Parathyroid adenoma (tissue), 2 donors: ENCODE results near the gene ATF6.

Experiments used
- H2AFZ ChIP-seq: fragments of 300-600 bp; sonication (generic); one replicate; pipeline ENCODE4 v1.7.0; 2017; ENCODE audit warnings: antibody characterized with exemption, mild to moderate bottlenecking
- H3K27ac ChIP-seq: fragments of 300-600 bp; sonication (generic); one replicate; pipeline ENCODE4 v1.7.0; 2017
- H3K27me3 ChIP-seq: fragments of 300-600 bp; sonication (generic); one replicate; pipeline ENCODE4 v1.7.0; 2017; ENCODE audit warnings: low read length; ENCODE audit not compliant: control insufficient read depth, insufficient read depth
- H3K36me3 ChIP-seq: fragments of 300-600 bp; sonication (generic); one replicate; pipeline ENCODE4 v1.7.0; 2017; ENCODE audit warnings: low read length; ENCODE audit not compliant: control insufficient read depth, insufficient read depth
- H3K4me1 ChIP-seq: fragments of 300-600 bp; sonication (generic); one replicate; pipeline ENCODE4 v1.7.0; 2017; ENCODE audit warnings: control low read depth
- H3K4me2 ChIP-seq: fragments of 300-600 bp; sonication (generic); one replicate; pipeline ENCODE4 v1.7.0; 2017; ENCODE audit warnings: low read length
- H3K4me3 ChIP-seq: fragments of 300-600 bp; sonication (generic); one replicate; pipeline ENCODE4 v1.7.0; 2017; ENCODE audit warnings: low read depth, low read length
- H3K79me2 ChIP-seq: fragments of 300-600 bp; sonication (generic); one replicate; pipeline ENCODE4 v1.7.0; 2017; ENCODE audit warnings: control low read depth
- H3K9ac ChIP-seq: fragments of 300-600 bp; sonication (generic); one replicate; pipeline ENCODE4 v1.7.0; 2017; ENCODE audit warnings: mild to moderate bottlenecking
- H3K9me3 ChIP-seq: fragments of 300-600 bp; sonication (generic); one replicate; pipeline ENCODE4 v1.7.0; 2017; ENCODE audit warnings: low read length; ENCODE audit not compliant: control insufficient read depth
- TF ChIP-seq, protein P1 (sequence below): fragments of 300-600 bp; sonication (generic); IDR thresholded peaks from one replicate; pipeline ENCODE4 v1.7.0; 2017; ENCODE audit warnings: antibody characterized with exemption, mild to moderate bottlenecking
- donor health status: primary hyperparathyroidism.

The ATF6 gene

DNA sequence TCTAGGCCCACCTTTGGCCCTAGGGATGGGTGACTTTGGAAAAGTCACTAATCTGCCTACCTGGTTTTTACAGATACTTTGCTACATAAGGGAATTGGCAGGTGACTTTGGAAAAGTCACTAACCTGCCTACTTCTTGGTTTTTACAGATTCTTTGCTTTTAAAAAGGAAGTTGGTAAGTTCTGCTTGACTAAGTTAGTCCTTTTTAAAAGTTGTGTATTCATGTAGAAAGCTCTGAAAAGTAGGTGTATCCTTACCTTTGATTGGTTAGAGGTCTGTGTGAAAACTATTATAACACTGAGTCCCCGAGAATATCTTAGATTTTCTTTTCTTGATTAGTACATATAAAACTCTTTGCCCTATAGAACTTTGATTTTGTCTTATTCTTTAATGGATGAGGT lies 12.4 kb downstream of the ATF6 start:
- Histone ChIP-seq H3K79me2 (no peaks in the 10 kb centered on the region), H3K4me1 (no peaks in the 10 kb centered on the region), H3K27me3 (no peaks in the 10 kb centered on the region), H3K9ac (no peak overlapping the region), H3K4me2 (no peak overlapping the region), H3K36me3 (no peaks in the 10 kb centered on the region), H2AFZ (no peak overlapping the region), H3K4me3 (no peak overlapping the region), H3K9me3 (no peaks in the 10 kb centered on the region), H3K27ac (no peak overlapping the region)
- TF ChIP-seq, protein P1, sequence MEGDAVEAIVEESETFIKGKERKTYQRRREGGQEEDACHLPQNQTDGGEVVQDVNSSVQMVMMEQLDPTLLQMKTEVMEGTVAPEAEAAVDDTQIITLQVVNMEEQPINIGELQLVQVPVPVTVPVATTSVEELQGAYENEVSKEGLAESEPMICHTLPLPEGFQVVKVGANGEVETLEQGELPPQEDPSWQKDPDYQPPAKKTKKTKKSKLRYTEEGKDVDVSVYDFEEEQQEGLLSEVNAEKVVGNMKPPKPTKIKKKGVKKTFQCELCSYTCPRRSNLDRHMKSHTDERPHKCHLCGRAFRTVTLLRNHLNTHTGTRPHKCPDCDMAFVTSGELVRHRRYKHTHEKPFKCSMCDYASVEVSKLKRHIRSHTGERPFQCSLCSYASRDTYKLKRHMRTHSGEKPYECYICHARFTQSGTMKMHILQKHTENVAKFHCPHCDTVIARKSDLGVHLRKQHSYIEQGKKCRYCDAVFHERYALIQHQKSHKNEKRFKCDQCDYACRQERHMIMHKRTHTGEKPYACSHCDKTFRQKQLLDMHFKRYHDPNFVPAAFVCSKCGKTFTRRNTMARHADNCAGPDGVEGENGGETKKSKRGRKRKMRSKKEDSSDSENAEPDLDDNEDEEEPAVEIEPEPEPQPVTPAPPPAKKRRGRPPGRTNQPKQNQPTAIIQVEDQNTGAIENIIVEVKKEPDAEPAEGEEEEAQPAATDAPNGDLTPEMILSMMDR: no peak

GRCh38 chr1:161779393-161779792 lies 13.3 kb downstream of the ATF6 start:
- Histone ChIP-seq H3K4me2 (no peak overlapping the region), H3K79me2 (no peaks in the 10 kb centered on the region), H2AFZ (no peak overlapping the region), H3K4me1 (no peaks in the 10 kb centered on the region), H3K9ac (no peak overlapping the region), H3K36me3 (no peaks in the 10 kb centered on the region), H3K27ac (no peak overlapping the region), H3K9me3 (no peaks in the 10 kb centered on the region), H3K27me3 (no peaks in the 10 kb centered on the region), H3K4me3 (no peak overlapping the region)
- TF ChIP-seq, protein P1: no peak

DNA sequence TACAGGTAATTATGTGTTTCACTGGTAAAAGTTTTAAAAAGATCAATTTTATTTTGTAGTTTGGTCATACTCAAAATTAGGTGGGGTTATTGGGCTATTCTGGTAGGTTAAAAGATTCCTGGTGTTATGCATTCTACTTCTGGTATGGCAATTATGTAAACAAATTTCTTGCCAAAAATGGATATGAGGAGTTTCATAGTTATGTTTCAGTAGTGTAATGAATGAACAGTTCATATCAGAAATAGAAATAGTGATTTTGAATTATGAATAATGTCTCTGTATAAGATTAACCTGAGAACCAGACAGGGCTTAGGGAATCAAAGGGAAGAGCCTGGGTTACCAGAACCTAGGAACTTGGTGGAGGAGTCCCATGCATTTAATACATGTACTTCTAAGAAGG lies 15.9 kb downstream of the ATF6 start:
- Histone ChIP-seq H3K36me3 (no peaks in the 10 kb centered on the region), H3K4me1 (no peaks in the 10 kb centered on the region), H3K27me3 (no peaks in the 10 kb centered on the region), H3K4me2 (no peak overlapping the region), H3K9me3 (no peaks in the 10 kb centered on the region), H3K4me3 (no peak overlapping the region), H3K9ac (no peak overlapping the region), H3K27ac (no peak overlapping the region), H3K79me2 (no peaks in the 10 kb centered on the region), H2AFZ (no peak overlapping the region)
- TF ChIP-seq, protein P1: no peak

DNA sequence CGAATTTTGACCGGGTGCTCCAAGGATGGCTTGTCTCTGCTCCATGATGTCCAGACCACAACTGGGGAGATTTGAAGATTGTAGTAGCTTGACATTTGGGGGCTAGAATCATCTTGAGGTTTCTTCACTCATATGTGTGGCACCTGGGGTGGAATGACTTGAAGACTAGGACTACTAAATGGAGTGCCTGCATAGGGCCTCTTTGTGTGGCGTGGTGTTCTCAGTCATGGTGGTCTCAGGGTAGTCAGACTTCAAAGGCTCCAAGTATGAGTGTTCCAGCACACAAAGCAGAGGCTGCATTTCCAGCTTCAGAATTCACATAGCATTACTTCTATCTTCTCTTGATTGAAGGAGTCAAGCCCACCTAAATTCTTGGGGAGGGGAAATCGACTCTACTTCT lies 16.8 kb downstream of the ATF6 start:
- Histone ChIP-seq H3K9me3 (no peaks in the 10 kb centered on the region), H3K4me3 (no peak overlapping the region), H3K4me2 (no peak overlapping the region), H3K4me1 (no peaks in the 10 kb centered on the region), H3K27me3 (no peaks in the 10 kb centered on the region), H2AFZ (no peak overlapping the region), H3K36me3 (no peaks in the 10 kb centered on the region), H3K79me2 (no peaks in the 10 kb centered on the region), H3K27ac (no peak overlapping the region), H3K9ac (no peak overlapping the region)
- TF ChIP-seq, protein P1: no peak

- Histone ChIP-seq H3K27ac (no peak overlapping the region), H3K9me3 (no peaks in the 10 kb centered on the region)
Measured at GRCh38 chr1:161784968-161785367, 18.8 kb downstream of the ATF6 start.

More at GRCh38 chr1:161784968-161785367, 18.8 kb downstream of the ATF6 start:
- Histone ChIP-seq H3K4me3 (no peak overlapping the region), H3K4me2 (no peak overlapping the region), H3K27me3 (no peaks in the 10 kb centered on the region), H3K9ac (no peak overlapping the region), H3K79me2 (no peaks in the 10 kb centered on the region), H3K36me3 (no peaks in the 10 kb centered on the region), H2AFZ (no peak overlapping the region), H3K4me1 (no peaks in the 10 kb centered on the region)
- TF ChIP-seq, protein P1: no peak
